OCI-LY7 (cell line): ENCODE results near the gene MARCOL. TPM values are rescaled to one million over a fixed set of nuclear protein-coding genes. Genes with fewer than 3 reads are reported as not detected.
"Not testable (repeated sequence)": the region's sequence is repeated elsewhere in the genome, so short reads cannot be mapped to it uniquely, and the experiment has no call there.

Experiments used
- BruUV-seq: library from RNA; stranded (reverse); fragments of 400-500 nt; replicated peaks from 2 replicates; lab custom pipeline; 2021; lab: Mats Ljungman, UMichigan
- CTCF ChIA-PET: fragments of 300-600 bp; sonication (Branson Sonifier 250); formaldehyde crosslinking; loops from one replicate; lab custom pipeline; 2022; ENCODE audit warnings: antibody characterized with exemption; ENCODE audit not compliant: unreplicated experiment; lab: Charles Lee
- POLR2A ChIA-PET: fragments of 300-600 bp; sonication (Branson Sonifier 250); formaldehyde crosslinking; loops from one replicate; lab custom pipeline; 2022; ENCODE audit warnings: antibody characterized with exemption; lab: Charles Lee
- DNase-seq: peaks from one replicate; pipeline ENCODE4 v3.0.0-alpha.2; 2015; ENCODE audit warnings: low spot score
- H2AFZ ChIP-seq: fragments of 200-600 bp; sonication (generic), shearing (Covaris generic); 2 replicates; pipeline ENCODE4 v1.6.1; 2014; ENCODE audit warnings: mild to moderate bottlenecking, antibody characterized with exemption, low read length, moderate library complexity
- H3K27ac ChIP-seq: fragments of 200-600 bp; sonication (generic); 2 replicates; pipeline ENCODE4 v1.5.1; 2014; ENCODE audit warnings: mixed run types, low read depth, mild to moderate bottlenecking, moderate library complexity, low read length, inconsistent platforms; ENCODE audit not compliant: poor library complexity, severe bottlenecking
- H3K36me3 ChIP-seq: fragments of 200-600 bp; sonication (generic); 2 replicates; pipeline ENCODE4 v1.6.1; 2014; ENCODE audit warnings: mild to moderate bottlenecking, antibody characterized with exemption, low read length, moderate library complexity, mixed read lengths; ENCODE audit not compliant: insufficient read depth
- H3K4me1 ChIP-seq: fragments of 200-600 bp; sonication (generic); 2 replicates; pipeline ENCODE4 v1.5.1; 2014; ENCODE audit warnings: mild to moderate bottlenecking, low read length; ENCODE audit not compliant: insufficient read depth, poor library complexity, severe bottlenecking
- H3K4me2 ChIP-seq: fragments of 200-600 bp; sonication (generic); 2 replicates; pipeline ENCODE4 v1.6.1; 2014; ENCODE audit warnings: mild to moderate bottlenecking, low read length
- H3K4me3 ChIP-seq: fragments of 200-600 bp; sonication (generic); 2 replicates; pipeline ENCODE4 v1.5.1; 2014; ENCODE audit warnings: mild to moderate bottlenecking, low read depth, low read length; ENCODE audit not compliant: poor library complexity, severe bottlenecking
- H3K79me2 ChIP-seq: fragments of 200-600 bp; sonication (generic); 2 replicates; pipeline ENCODE4 v1.6.1; 2016; ENCODE audit warnings: low read depth, mild to moderate bottlenecking, low read length, moderate library complexity, mixed read lengths; ENCODE audit not compliant: insufficient read depth
- H3K9me2 ChIP-seq: fragments of 200-600 bp; sonication (generic); 2 replicates; pipeline ENCODE4 v1.6.1; 2016; ENCODE audit warnings: mild to moderate bottlenecking, low read length, mixed read lengths; ENCODE audit not compliant: insufficient read depth
- H3K9me3 ChIP-seq: fragments of 200-600 bp; sonication (generic); 2 replicates; pipeline ENCODE4 v1.6.1; 2014; ENCODE audit warnings: mild to moderate bottlenecking, mixed run types, low read length, mixed read lengths
- H4K20me1 ChIP-seq: fragments of 200-600 bp; sonication (generic); 2 replicates; pipeline ENCODE4 v1.6.1; 2014; ENCODE audit warnings: mild to moderate bottlenecking, antibody characterized with exemption, low read length, moderate library complexity, mixed read lengths; ENCODE audit not compliant: insufficient read depth
- EZH2phosphoT487 ChIP-seq: fragments of 200-600 bp; sonication (generic); IDR thresholded peaks from 2 replicates; pipeline ENCODE4 v1.6.1; 2018; ENCODE audit warnings: low read depth, borderline replicate concordance, mild to moderate bottlenecking, mixed run types, antibody characterized with exemption, low read length, moderate library complexity, mixed read lengths
- intact Hi-C: fragments of 100-400 bp; cut with micrococcal nuclease; formaldehyde crosslinking; loops from one replicate; pipeline ENCODE4 v1.10.0; 2022; ENCODE audit not compliant: unreplicated experiment
- small RNA-seq: library from RNA; depleted of rRNA; stranded (forward); fragments of <200 nt; gene quantifications from one replicate; pipeline ENCODE3, GENCODE V24; 2014
- total RNA-seq, 2 experiments: library from RNA; depleted of rRNA in 1 of 2; stranded (reverse); fragments of >200 nt in 1 of 2; shearing (Covaris generic) in 1 of 2; gene quantifications; 2 replicates each; pipeline ENCODE4 v1.2.3, GENCODE V29; 2014 to 2022
- TF ChIP-seq, protein P1 (sequence below): fragments of 200-600 bp; sonication (generic); conservative IDR thresholded peaks from 2 replicates; pipeline ENCODE4 v1.5.1; 2014; ENCODE audit warnings: mild to moderate bottlenecking, antibody characterized with exemption, low read length, moderate library complexity, mixed read lengths

The MARCOL gene
- total RNA-seq, 2 experiments from 2014 or later: not detected

GRCh38 chr5:148280893-148281292 is 42.6 kb downstream of the MARCOL start:
- H3K9me3 ChIP-seq, H3K36me3 ChIP-seq, DNase-seq, H4K20me1 ChIP-seq, intact Hi-C loops, H2AFZ ChIP-seq, H3K4me3 ChIP-seq, BruUV-seq, POLR2A ChIA-PET, CTCF ChIA-PET, H3K9me2 ChIP-seq, H3K4me1 ChIP-seq, H3K4me2 ChIP-seq, H3K27ac ChIP-seq, H3K79me2 ChIP-seq: not testable (repeated sequence)

DNA sequence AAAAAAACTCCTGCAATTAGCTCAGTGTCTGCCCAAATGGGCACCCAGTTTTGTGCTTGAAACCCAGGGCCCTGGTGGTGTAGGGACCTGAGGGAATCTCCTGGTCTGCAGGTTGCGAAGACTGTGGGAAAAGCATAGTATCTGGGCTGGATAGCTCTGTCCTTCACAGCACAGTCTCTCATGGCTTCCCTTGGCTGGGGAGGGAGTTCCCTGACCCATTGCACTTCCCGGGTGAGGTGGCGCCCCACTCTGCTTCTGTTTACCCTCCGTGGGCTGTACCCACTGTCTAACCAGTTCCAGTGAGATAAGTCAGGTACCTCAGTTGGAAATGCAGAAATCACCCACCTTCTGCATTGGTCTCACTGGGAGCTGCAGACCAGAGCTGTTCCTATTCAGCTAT is 43.0 kb downstream of the MARCOL start:
- H3K36me3 ChIP-seq, intact Hi-C loops, H3K27ac ChIP-seq, DNase-seq, H4K20me1 ChIP-seq, H3K79me2 ChIP-seq, H3K4me2 ChIP-seq, H3K9me3 ChIP-seq, BruUV-seq, CTCF ChIA-PET, H3K4me3 ChIP-seq, H2AFZ ChIP-seq, H3K9me2 ChIP-seq, POLR2A ChIA-PET, H3K4me1 ChIP-seq: not testable (repeated sequence)

DNA sequence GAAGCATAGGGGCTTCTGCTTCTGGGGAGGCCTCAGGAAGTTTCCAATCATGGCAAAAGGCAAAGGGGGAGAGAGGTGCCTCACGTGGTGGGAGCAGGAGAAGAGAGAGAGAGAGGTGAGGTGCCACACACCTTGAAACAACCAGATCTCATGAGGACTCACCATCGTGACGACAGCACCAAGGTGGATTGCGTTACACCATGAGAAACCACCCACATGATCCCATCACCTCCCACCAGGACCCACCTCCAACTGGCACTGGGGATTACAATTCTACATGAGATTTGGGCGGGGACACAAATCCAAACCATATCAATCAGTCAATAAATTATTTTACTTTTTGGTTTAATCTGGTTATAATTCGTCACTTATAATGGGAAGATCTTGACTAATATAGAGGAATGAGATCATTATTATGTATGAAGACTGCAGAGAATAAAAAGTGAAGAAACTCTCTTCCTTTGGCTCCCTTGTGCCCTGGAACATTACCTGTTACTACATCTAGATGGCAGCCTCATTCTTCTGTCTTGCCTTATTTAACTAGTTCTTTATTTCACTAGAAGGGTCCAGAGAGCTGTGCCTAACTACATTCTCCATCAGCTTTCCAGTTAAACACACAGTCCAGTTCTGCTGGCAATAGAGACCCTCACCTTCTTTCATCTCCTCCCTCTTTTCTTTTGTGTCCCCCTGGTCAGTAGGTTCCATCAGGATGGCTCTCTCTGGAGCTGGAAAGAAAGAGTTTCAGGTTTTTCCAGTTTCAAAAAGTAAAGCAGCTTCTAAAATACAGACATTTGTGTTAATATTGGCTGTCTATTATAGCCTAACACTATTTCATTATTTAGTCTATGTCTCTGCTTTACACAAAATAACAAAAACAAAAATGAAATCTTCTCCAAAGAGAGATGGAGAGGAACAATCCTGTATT is 52.2 kb downstream of the MARCOL start:
- no TSS peak for BruUV-seq
- Histone ChIP-seq H2AFZ (no peak overlapping the region), H3K4me2 (no peak overlapping the region), H3K9me2 (no peaks in the 10 kb centered on the region), H3K9me3 (no peaks in the 10 kb centered on the region), H3K27ac (no peak overlapping the region), H4K20me1 (no peaks in the 10 kb centered on the region), H3K4me3 (no peak overlapping the region), H3K4me1 (no peaks in the 10 kb centered on the region), H3K79me2 (no peaks in the 10 kb centered on the region), H3K36me3 (no peaks in the 10 kb centered on the region)
- DNase-seq: peak; percentile 12
- intact Hi-C loops: loop anchor here (10.0 kb wide), 1 partner anchor 164 kb away; no protein-coding TSS in a partner anchor
- TF ChIP-seq, protein P1, sequence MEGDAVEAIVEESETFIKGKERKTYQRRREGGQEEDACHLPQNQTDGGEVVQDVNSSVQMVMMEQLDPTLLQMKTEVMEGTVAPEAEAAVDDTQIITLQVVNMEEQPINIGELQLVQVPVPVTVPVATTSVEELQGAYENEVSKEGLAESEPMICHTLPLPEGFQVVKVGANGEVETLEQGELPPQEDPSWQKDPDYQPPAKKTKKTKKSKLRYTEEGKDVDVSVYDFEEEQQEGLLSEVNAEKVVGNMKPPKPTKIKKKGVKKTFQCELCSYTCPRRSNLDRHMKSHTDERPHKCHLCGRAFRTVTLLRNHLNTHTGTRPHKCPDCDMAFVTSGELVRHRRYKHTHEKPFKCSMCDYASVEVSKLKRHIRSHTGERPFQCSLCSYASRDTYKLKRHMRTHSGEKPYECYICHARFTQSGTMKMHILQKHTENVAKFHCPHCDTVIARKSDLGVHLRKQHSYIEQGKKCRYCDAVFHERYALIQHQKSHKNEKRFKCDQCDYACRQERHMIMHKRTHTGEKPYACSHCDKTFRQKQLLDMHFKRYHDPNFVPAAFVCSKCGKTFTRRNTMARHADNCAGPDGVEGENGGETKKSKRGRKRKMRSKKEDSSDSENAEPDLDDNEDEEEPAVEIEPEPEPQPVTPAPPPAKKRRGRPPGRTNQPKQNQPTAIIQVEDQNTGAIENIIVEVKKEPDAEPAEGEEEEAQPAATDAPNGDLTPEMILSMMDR: peak; percentile 60; the same call in 1 of the 2 replicates
- no peak for TF ChIP-seq EZH2phosphoT487
- CTCF ChIA-PET: no interaction called here
- POLR2A ChIA-PET: interaction anchor here (0.6 kb wide), 1 partner anchor 1195 kb away, joined by 4 read pairs; no protein-coding TSS in a partner anchor

Small RNA genes lying within 50 kb of the gene (small RNA-seq; reads per million reads assigned to genes)
- gene HMGN1P16: not detected

Other genes with a start within 250 kb of the MARCOL start
- not detected in 2 replicates for gene SPINK5, start 174.5 kb upstream of the MARCOL start, total RNA-seq (2014; rRNA removed; shearing (Covaris generic))
- not detected in 2 replicates for gene SPINK5, start 174.5 kb upstream of the MARCOL start, total RNA-seq (2022)
- not detected in 2 replicates for gene SPINK14, start 70.0 kb upstream of the MARCOL start, total RNA-seq (2014; rRNA removed; shearing (Covaris generic))
- gene SPINK14, start 70.0 kb upstream of the MARCOL start, total RNA-seq (2022): not detected in 2 replicates
- not detected in 2 replicates for gene SPINK6, start 35.5 kb upstream of the MARCOL start, total RNA-seq (2014; rRNA removed; shearing (Covaris generic))
- not detected in 2 replicates for gene SPINK6, start 35.5 kb upstream of the MARCOL start, total RNA-seq (2022)
- gene SPINK13, start 30.3 kb downstream of the MARCOL start, total RNA-seq (2014; rRNA removed; shearing (Covaris generic)): not detected in 2 replicates
- gene SPINK13, start 30.3 kb downstream of the MARCOL start, total RNA-seq (2022): not detected in 2 replicates
- not detected in 2 replicates for gene SPINK7, start 73.9 kb downstream of the MARCOL start, total RNA-seq (2014; rRNA removed; shearing (Covaris generic))
- not detected in 2 replicates for gene SPINK7, start 73.9 kb downstream of the MARCOL start, total RNA-seq (2022)
- gene SPINK9, start 97.0 kb downstream of the MARCOL start, total RNA-seq (2014; rRNA removed; shearing (Covaris generic)): not detected in 2 replicates
- gene SPINK9, start 97.0 kb downstream of the MARCOL start, total RNA-seq (2022): not detected in 2 replicates
- gene FBXO38, start 145.4 kb downstream of the MARCOL start, total RNA-seq (2014; rRNA removed; shearing (Covaris generic)): 29.9 and 37.6 TPM in 2 replicates
- 49.5 and 56.8 TPM in 2 replicates for gene FBXO38, start 145.4 kb downstream of the MARCOL start, total RNA-seq (2022)